ENCODE data around the gene ALX1.

ALX1 gene

DNA sequence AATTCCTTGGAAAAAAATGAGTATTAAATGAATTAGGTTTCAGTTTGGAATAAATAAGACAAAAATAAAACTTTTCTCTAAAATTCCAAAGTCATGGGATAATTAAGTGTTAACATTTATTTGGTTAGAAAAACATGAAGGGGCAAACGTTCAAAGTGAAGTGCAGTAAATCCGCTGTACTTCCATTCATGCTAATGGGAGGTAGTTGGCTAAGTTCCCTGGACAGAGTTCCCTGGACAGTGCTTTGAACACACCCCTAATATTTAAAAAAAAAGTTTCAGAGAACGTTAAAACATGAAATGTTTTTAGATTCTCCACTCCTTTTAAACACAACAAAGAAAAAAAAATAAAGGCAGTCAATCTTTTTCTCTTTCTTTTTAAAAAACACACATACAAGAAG is 16.3 kb downstream of the ALX1 start:
- DNase-seq, result no peak
- intact Hi-C loops (cut with DNase I), result no loop called here

DNA sequence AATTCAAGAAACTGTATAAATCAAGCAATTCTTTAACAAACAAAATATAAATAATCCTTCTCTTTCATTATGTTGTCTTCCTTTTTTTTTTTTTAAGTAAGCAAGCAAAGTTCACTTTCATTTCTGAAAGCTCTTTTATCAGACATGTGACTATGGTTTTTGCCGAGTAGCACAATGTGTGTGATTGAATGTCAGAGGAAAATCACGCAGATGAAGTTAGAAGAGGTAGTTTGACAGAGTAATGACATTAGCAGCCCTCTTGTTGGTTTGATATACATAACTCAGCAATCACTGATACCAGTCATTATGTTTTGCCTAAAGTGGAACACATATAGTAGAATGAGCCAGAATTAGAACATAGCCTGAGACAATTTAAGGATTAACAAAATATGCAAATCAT is 19.0 kb downstream of the ALX1 start:
- intact Hi-C loops (cut with DNase I), result no loop called here
- DNase-seq, result no peak

DNA sequence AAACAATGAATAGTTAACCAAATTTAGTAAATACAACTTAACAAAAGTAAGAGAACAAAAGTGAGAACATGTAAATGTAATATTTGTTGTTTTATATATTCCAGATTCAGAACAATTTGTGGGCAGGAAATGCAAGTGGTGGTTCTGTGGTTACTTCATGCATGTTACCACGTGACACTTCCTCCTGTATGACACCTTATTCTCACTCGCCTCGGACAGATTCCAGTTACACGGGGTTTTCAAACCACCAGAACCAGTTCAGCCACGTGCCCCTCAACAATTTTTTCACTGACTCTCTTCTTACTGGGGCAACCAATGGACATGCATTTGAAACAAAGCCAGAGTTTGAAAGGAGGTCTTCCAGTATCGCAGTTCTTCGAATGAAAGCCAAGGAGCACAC is 21.0 kb downstream of the ALX1 start:
- intact Hi-C loops (cut with DNase I), result no loop called here
- DNase-seq, result no peak

DNA sequence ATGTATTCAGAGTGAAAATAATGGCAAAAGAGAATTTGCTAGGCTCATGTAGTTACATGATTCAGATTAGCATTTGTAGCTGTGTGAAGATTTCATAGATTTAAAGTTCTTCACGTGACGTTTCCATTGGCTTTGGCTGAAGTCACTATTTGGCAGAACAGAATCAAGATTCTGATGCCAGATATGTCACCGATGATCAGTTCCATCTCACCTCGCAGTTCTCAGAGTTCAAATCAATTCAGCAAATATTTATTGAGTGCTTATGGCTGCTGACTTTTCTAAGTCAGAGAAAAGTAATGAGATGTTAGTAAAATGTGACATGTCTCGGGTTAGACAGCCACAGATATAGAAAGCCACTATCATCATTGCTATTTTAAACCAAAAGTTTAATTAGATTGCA is 28.4 kb downstream of the ALX1 start:
- intact Hi-C loops (cut with DNase I), result no loop called here
- DNase-seq, result no peak

DNA sequence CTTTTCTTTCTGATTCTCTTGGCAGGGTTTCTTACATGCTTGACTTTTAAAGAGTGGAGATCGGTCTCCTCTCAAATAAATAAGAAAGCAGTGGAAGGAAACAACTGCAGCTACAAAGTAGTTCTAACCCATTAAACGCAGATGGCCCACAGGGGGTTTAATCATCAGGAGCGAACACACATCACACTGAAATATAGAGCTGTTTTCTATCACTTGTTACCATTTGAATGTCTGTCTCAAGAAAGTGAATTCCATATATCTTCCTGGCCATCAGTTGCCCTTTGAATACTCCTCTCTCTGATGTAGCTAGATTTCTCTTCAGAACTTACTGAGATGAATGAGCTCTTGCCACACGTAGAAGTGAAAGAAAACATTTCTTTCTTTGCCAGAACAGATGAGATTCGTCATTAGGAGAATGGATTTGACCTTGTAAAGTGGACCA is 29.1 kb downstream of the ALX1 start:
- intact Hi-C loops (cut with DNase I), result no loop called here
- DNase-seq, result no peak

DNA sequence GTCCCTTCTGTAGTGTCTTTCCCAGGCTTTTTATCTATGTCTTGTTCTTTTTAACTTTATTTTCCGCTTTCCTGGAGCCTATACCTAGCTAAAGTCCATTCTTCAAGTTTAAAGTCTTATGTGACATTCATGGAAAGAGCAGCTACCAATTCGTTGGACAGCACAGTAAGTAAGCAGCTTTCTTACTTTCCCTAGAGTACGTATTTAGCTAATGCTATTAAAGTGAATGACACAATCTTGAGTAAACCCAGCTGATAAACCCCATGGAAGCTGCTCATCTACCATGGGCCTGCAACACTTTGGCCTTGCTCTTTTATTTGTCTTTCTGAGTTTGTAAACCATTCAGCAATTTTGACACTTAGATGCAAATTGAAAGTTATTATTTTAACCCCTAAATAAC is 30.0 kb downstream of the ALX1 start:
- no peak for DNase-seq
- intact Hi-C loops (cut with DNase I), result loop anchor here (10.0 kb wide), 1 partner anchor 135 kb away; no protein-coding TSS in a partner anchor

DNA sequence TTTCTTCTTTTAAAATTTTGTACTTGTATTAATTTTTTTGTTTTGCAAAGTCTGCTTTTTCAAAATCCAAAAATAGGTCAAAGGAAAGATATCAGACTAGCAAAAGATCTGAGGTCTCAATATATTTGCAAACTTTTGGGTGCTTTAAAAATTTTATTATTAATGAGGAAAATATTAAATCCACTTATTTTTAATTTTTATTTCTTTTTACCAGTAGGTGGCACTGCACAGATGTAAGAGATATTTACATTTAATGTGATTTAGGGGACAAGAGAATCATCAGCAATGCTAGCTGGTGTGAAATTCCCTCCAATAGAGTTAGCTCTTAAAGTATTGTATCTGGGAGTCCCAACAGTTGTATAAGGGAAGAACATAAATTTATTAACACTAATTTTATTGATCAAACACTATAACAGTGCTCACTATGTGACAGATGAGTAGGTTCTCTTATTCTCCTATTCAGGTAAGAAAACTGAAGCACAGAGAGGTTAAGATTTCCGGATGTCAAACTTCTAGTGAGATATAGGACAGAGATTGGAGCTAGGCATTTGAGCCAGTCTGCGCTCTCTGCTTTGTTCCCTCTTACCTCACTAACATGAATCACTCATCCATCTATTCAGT is 30.5 kb downstream of the ALX1 start:
- no peak for DNase-seq
- intact Hi-C loops (cut with DNase I), result loop anchor here (10.0 kb wide), 1 partner anchor 134 kb away; no protein-coding TSS in a partner anchor

DNA sequence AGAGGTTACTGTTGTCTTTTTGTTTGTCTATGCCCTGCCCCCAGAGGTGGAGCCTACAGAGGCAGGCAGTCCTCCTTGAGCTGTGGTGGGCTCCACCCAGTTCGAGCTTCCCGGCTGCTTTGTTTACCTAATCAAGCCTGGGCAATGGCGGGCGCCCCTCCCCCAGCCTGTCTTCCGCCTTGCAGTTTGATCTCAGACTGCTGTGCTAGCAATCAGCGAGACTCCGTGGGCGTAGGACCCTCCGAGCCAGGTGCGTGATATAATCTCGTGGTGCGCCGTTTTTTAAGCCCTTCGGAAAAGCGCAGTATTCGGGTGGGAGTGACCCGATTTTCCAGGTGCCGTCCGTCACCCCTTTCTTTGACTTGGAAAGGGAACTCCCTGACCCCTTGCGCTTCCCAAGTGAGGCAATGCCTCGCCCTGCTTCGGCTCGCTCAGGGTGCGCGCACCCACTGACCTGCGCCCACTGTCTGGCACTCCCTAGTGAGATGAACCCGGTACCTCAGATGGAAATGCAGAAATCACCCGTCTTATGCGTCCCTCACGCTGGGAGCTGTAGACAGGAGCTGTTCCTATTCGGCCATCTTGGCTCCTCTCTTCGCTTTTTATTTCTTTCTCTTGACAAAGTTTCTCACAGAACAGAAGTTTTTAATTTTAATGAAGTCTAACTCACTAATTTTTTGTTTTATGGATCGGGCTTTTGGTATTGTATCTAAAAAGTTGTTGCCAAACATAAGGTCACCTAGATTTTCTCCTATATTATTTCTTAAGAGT is 38.0 kb downstream of the ALX1 start:
- intact Hi-C loops (cut with DNase I), result loop anchor here (10.0 kb wide), 1 partner anchor 127 kb away; no protein-coding TSS in a partner anchor
- peak in 2 of 10 donors; percentile 51 to 55 for DNase-seq

DNA sequence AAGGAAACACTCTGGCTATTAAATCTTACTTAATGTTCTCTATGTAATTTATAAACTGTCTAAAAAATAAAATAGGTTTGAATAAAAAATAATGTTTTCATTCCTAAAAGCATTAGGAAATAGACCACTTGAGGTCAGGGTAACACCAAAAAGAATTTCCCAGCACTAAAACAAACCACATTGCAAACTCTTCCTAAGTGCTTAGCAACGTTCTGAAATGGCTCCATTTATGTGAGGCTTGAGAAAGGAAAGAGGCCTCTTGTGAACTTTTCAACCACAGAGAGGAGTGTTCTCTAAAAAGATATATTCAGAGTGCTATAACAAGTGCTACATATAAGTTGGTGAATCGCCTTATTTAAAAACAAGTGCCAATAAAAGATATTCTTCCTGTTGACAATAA is 42.7 kb downstream of the ALX1 start:
- intact Hi-C loops (cut with DNase I), result no loop called here
- DNase-seq, result no peak

DNA sequence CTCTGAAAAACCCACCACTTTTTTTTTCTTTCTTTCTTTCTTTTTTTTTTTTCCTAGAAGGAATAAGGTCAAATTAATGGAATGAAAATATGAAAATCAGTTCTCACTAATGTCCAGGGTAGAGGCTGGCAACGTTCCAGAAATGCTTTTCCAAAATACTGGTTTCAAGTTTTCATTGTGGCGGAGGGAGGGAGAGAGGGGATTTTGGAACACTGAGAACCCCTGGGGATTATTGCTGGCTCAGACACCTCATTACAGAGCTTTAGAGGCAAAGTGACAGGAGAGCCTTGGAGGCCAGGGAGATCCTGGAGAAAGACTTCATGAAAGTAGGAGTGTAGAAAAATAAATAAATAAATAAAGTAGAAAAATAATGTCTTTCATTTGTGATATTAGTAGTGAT is 45.4 kb downstream of the ALX1 start:
- intact Hi-C loops (cut with DNase I), result no loop called here
- no peak for DNase-seq

DNA sequence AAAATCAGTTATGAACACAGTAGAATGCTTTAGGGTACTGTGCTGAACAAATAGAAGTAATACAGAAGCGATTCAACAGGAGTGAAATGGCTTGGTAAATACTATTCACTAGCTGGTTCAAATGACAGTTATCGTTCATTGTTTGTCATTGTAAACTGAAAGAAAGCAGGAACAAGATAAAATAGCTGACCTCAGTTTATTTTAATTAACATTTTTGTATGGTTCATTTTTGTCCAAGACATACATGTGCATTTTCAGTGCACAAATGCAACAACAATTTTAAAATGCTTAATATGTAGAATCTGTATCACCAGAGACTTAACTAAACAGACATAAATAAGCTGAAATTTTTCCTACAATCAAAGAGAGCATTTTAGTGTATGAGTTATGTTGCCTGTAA is 49.9 kb downstream of the ALX1 start:
- intact Hi-C loops (cut with DNase I), result no loop called here
- DNase-seq, result no peak

DNA sequence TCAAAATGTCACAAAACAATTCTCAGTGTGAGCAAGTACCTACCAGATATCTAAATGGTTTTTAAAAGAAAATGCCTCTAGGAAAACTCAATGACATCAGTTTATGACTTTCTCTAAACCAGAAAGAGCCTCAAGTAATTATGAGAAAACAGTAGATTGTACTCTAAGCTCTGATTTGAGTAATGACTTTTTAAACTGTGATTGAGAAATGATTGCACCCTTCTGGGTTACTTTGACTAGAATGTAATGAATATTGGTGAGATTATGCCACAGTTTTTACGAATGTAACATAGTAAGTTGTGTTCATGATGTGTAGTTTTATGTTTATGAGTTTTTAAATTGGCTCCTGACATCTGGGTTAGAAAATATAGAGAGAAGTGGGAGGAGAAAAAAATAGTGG is 68.8 kb downstream of the ALX1 start:
- intact Hi-C loops (cut with DNase I), result no loop called here
- no peak for DNase-seq

DNA sequence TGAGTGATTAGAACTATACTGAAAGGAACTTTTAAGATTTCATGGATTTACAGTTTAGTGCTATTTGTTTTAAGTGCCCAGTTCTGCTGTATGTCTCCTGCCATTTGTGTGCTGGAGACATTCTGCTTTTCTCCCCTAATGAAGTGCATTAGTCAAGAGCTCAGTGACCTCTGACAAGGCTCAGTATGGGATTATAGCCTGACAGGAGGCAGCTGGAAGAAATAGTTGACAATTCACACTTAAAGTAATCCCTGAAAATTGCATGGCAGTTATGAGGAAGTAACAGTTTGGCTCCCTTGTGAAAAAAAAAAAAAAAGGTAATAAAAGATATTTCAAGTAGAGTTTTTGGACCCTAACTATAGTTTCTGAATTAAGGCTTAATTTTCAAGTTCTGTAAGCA is 70.3 kb downstream of the ALX1 start:
- intact Hi-C loops (cut with DNase I), result no loop called here
- no peak for DNase-seq
